Lung (tissue), 12 donors: ENCODE results near the gene C1QBP. TPM values are rescaled to one million over a fixed set of nuclear protein-coding genes. Genes with fewer than 3 reads are reported as not detected.

Experiments used
- ATAC-seq: fragments of 200-7000 bp; cut with Tn5 transposase; one replicate; pipeline ENCODE4 v1.9.1; 2020; ENCODE audit warnings: moderate number of reproducible peaks; ENCODE audit not compliant: insufficient read depth, low FRiP score
- DNase-seq, 3 donors: peaks; one replicate each; pipeline ENCODE4 v3.0.0-alpha.2; 2013 to 2017
- H3K27ac ChIP-seq, 2 donors: one replicate each; pipeline ENCODE4 v1.5.1; 2013; ENCODE audit warnings: mild to moderate bottlenecking in 2 of 2, moderate library complexity in 2 of 2, control low read depth in 1 of 2, inconsistent platforms in 1 of 2, low read depth in 1 of 2, low read length in 1 of 2
- H3K27me3 ChIP-seq, 3 donors: one replicate each; pipeline ENCODE4 v1.5.1; 2013; ENCODE audit warnings: low read length in 2 of 3; ENCODE audit not compliant: control insufficient read depth in 3 of 3, insufficient read depth in 3 of 3
- H3K36me3 ChIP-seq, 4 donors: one replicate each; pipeline ENCODE4 v1.5.1; 2013; ENCODE audit warnings: low read length in 4 of 4, mild to moderate bottlenecking in 1 of 4, moderate library complexity in 1 of 4; ENCODE audit not compliant: control insufficient read depth in 4 of 4, insufficient read depth in 4 of 4
- H3K4me1 ChIP-seq, 5 donors: one replicate each; pipeline ENCODE4 v1.5.1; 2013; ENCODE audit warnings: low read length in 5 of 5, mild to moderate bottlenecking in 2 of 5, moderate library complexity in 1 of 5; ENCODE audit not compliant: control insufficient read depth in 5 of 5, insufficient read depth in 5 of 5
- H3K4me3 ChIP-seq: one replicate; pipeline ENCODE4 v1.5.1; 2013; ENCODE audit warnings: mild to moderate bottlenecking, control low read depth, moderate library complexity
- H3K9ac ChIP-seq, 2 donors: one replicate each; pipeline ENCODE4 v1.5.1; 2013; ENCODE audit warnings: low read length in 2 of 2, control low read depth in 1 of 2; ENCODE audit not compliant: insufficient read depth in 1 of 2
- H3K9me3 ChIP-seq, 4 donors: one replicate each; pipeline ENCODE4 v1.5.1; 2013; ENCODE audit warnings: low read length in 3 of 4, mild to moderate bottlenecking in 1 of 4, moderate library complexity in 1 of 4; ENCODE audit not compliant: control insufficient read depth in 4 of 4, insufficient read depth in 3 of 4
- CTCF ChIP-seq: IDR thresholded peaks from 2 replicates; pipeline ENCODE4 v1.5.1; 2012; ENCODE audit warnings: mild to moderate bottlenecking; ENCODE audit errors: control extremely low read depth, extremely low read depth
- WGBS, 2 donors: extraction: QIAGEN DNeasy Blood & Tissue Kit; methylation state at CpG; one replicate each; pipeline ENCODE4 v1.1.7; 2013; 5-methylcytosine and 5-hydroxymethylcytosine counted together
- polyA plus RNA-seq, 2 donors: library from polyadenylated mRNA; stranded (reverse); fragments of 200-250 nt; gene quantifications; one replicate each; pipeline ENCODE4 v1.2.1, GENCODE V29; 2013
- total RNA-seq, 2 donors: library from RNA; depleted of rRNA in 1 of 2; stranded (reverse); fragments of >200 nt in 1 of 2; gene quantifications; one replicate each; pipeline ENCODE4 v1.2.1, GENCODE V29; 2014 to 2021
- donor health status: control.
- donor health status: control.
- donor health status: Bipolar disorder and iron deficiency.
- donor health status: healthy.
- donor health status: DM: yes; HTN: yes; CAD: no.

C1QBP gene
- total and polyA plus RNA-seq, 4 donors = 60.6 to 158 (median 126) TPM

- ATAC-seq = no peak
- WGBS, 2 donors = 89 to 93% methylated on average over 8 of the region's 8 CpGs
- no peaks in the 10 kb centered on the region for H3K27me3 ChIP-seq
- no peaks in the 10 kb centered on the region for H3K4me1 ChIP-seq
- peaks cover 27 to 41% (median 34%) of the 10 kb centered on the region in 4 donors for H3K36me3 ChIP-seq
- H3K4me3 ChIP-seq = no peak overlapping the region
- no peak overlapping the region for H3K27ac ChIP-seq
- H3K9me3 ChIP-seq = peaks cover 0 to 2% (median 0%) of the 10 kb centered on the region in 4 donors
- no peak for DNase-seq
- no peak overlapping the region for H3K9ac ChIP-seq
- TF ChIP-seq CTCF = no peak
Measured at GRCh38 chr17:5446786-5447185, 7.8 kb upstream of the C1QBP start.

- Histone ChIP-seq H3K27ac (no peak overlapping the region), H3K4me1 (no peaks in the 10 kb centered on the region), H3K4me3 (no peak overlapping the region), H3K27me3 (no peaks in the 10 kb centered on the region), H3K9ac (no peak overlapping the region), H3K36me3 (peaks cover 24 to 30% (median 27%) of the 10 kb centered on the region in 4 donors), H3K9me3 (peaks cover 0 to 2% (median 0%) of the 10 kb centered on the region in 4 donors)
- no peak for TF ChIP-seq CTCF
- DNase-seq (no peak), ATAC-seq (no peak)
- 97 to 99% methylated on average over 22 of the region's 22 CpGs for WGBS, 2 donors
Measured at GRCh38 chr17:5444209-5444608, 5.3 kb upstream of the C1QBP start.

- H3K4me3 ChIP-seq = no peak overlapping the region
- H3K27ac ChIP-seq = no peak overlapping the region
- DNase-seq (no peak), ATAC-seq (no peak)
- H3K27me3 ChIP-seq = no peaks in the 10 kb centered on the region
- peaks cover 0 to 2% (median 0%) of the 10 kb centered on the region in 4 donors for H3K9me3 ChIP-seq
- no peak overlapping the region for H3K9ac ChIP-seq
- no peak for TF ChIP-seq CTCF
- peaks cover 22 to 30% (median 26%) of the 10 kb centered on the region in 4 donors for H3K36me3 ChIP-seq
- 94 to 98% methylated on average over 6 of the region's 6 CpGs for WGBS, 2 donors
- H3K4me1 ChIP-seq = no peaks in the 10 kb centered on the region
Measured at GRCh38 chr17:5443728-5444127, 4.8 kb upstream of the C1QBP start.

GRCh38 chr17:5439446-5439764 lies 450 bp upstream of the C1QBP start:
- no peak for TF ChIP-seq CTCF
- no peak overlapping the region for H3K4me3 ChIP-seq
- DNase-seq (no peak), ATAC-seq (no peak)
- H3K4me1 ChIP-seq = peaks cover 0 to 9% (median 6%) of the 10 kb centered on the region in 5 donors
- no peaks in the 10 kb centered on the region for H3K9me3 ChIP-seq
- H3K36me3 ChIP-seq = peaks cover 20 to 33% (median 25%) of the 10 kb centered on the region in 4 donors
- no peaks in the 10 kb centered on the region for H3K27me3 ChIP-seq
- H3K27ac ChIP-seq = peak overlapping the region; percentile 47 to 92
- 15 to 21% methylated on average over 1 of the region's 1 CpG for WGBS, 2 donors
- no peak overlapping the region for H3K9ac ChIP-seq
